Gastrocnemius medialis (tissue), 4 donors: ENCODE results near the gene CTDSP1. TPM values are rescaled to one million over a fixed set of nuclear protein-coding genes. Genes with fewer than 3 reads are reported as not detected.

Source experiments
- ATAC-seq, 2 donors: fragments of 150-250 bp; one replicate each; pipeline ENCODE4 v1.9.1; 2016
- DNase-seq, 2 donors: peaks; one replicate each; pipeline ENCODE4 v3.0.0-alpha.2; 2019
- H3K27ac ChIP-seq, 4 donors: fragments of 200-600 bp; sonication (generic); 1 replicate in 1 of 4; 2 replicates in 3 of 4; pipeline ENCODE4 v1.5.1; 2016 to 2018; ENCODE audit warnings: mild to moderate bottlenecking in 2 of 4, moderate library complexity in 1 of 4
- H3K27me3 ChIP-seq, 3 donors: fragments of 200-600 bp; sonication (generic) in 2 of 3; 1 replicate in 1 of 3; 2 replicates in 2 of 3; pipeline versions ENCODE4 v1.5.1 to v1.6.0; 2016 to 2019; ENCODE audit warnings: mild to moderate bottlenecking in 1 of 3, moderate library complexity in 1 of 3
- H3K36me3 ChIP-seq, 2 donors: fragments of 200-600 bp; sonication (generic) in 1 of 2; one replicate each; pipeline ENCODE4 v1.5.1; 2017 to 2018
- H3K4me1 ChIP-seq, 2 donors: fragments of 200-600 bp; sonication (generic) in 1 of 2; one replicate each; pipeline ENCODE4 v1.5.1; 2016 to 2017; ENCODE audit warnings: mild to moderate bottlenecking in 2 of 2
- H3K4me3 ChIP-seq, 4 donors: fragments of 200-600 bp; sonication (generic) in 3 of 4; 1 replicate in 1 of 4; 2 replicates in 3 of 4; pipeline ENCODE4 v1.5.1; 2016 to 2019; ENCODE audit warnings: mild to moderate bottlenecking in 2 of 4
- H3K9me3 ChIP-seq, 3 donors: fragments of 200-600 bp; sonication (generic) in 2 of 3; 1 replicate in 1 of 3; 2 replicates in 2 of 3; pipeline ENCODE4 v1.5.1; 2016 to 2019
- POLR2A ChIP-seq, 2 donors: fragments of 450-650 bp; IDR thresholded peaks; one replicate each; pipeline ENCODE4 v1.6.1; 2017; ENCODE audit warnings: antibody characterized with exemption in 2 of 2, mild to moderate bottlenecking in 2 of 2, moderate library complexity in 2 of 2
- in situ Hi-C, 4 donors: fragments of 200-750 bp; cut with MboI; loops; one replicate each; pipeline versions ENCODE4 v1.15.0 to v1.8.0; 2017; ENCODE audit warnings: low sequenced_read_pairs in 4 of 4
- intact Hi-C: fragments of 100-400 bp; cut with DNase I; formaldehyde crosslinking; loops from one replicate; pipeline ENCODE4 v1.15.1; 2023; ENCODE audit warnings: low total_unique reads
- total RNA-seq, 4 donors: library from RNA; depleted of rRNA; stranded (reverse); fragments of >200 nt; gene quantifications; one replicate each; pipeline versions ENCODE4 v1.1.0 to v1.2.3, GENCODE V29; 2016
- TF ChIP-seq, protein P1 (sequence below), 5 experiments: fragments of 450-650 bp in 3 of 5; fragments of 200-600 bp in 2 of 5; sonication (generic) in 2 of 5; IDR thresholded peaks in 4 of 5; conservative IDR thresholded peaks in 1 of 5; 1 replicate in 4 of 5; 2 replicates in 1 of 5; pipeline ENCODE4 v1.5.1; 2016 to 2019; ENCODE audit warnings: antibody characterized with exemption in 5 of 5, mild to moderate bottlenecking in 3 of 5, moderate library complexity in 3 of 5

The CTDSP1 gene
- total RNA-seq, 4 donors from 2014 or later: 46.7 to 77.4 (median 53.6) TPM

DNA sequence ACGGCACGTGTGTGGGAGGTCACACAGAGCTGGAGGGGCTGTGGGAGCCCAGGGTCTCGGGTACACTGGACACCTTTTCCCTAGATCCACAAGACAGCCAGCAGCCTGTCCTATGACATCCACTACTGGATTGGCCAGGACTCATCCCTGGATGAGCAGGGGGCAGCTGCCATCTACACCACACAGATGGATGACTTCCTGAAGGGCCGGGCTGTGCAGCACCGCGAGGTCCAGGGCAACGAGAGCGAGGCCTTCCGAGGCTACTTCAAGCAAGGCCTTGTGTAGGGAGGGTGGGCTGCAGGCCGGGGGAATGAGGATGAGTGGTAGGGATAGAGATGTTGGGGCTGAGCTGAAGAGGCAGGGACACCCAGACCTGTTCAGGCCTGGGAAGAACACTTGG is 25.9 kb downstream of the CTDSP1 start:
- Histone ChIP-seq H3K9me3 (no peaks in the 10 kb centered on the region), H3K4me1 (no peaks in the 10 kb centered on the region), H3K4me3 (no peak overlapping the region), H3K36me3 (no peaks in the 10 kb centered on the region), H3K27ac (no peak overlapping the region), H3K27me3 (no peaks in the 10 kb centered on the region)
- in situ Hi-C loops (no loop called here), intact Hi-C loops (no loop called here)
- no peak for DNase-seq
- no peak for ATAC-seq
- TF ChIP-seq POLR2A (IDR thresholded peaks at IDR 0.05): no peak
- TF ChIP-seq, protein P1, sequence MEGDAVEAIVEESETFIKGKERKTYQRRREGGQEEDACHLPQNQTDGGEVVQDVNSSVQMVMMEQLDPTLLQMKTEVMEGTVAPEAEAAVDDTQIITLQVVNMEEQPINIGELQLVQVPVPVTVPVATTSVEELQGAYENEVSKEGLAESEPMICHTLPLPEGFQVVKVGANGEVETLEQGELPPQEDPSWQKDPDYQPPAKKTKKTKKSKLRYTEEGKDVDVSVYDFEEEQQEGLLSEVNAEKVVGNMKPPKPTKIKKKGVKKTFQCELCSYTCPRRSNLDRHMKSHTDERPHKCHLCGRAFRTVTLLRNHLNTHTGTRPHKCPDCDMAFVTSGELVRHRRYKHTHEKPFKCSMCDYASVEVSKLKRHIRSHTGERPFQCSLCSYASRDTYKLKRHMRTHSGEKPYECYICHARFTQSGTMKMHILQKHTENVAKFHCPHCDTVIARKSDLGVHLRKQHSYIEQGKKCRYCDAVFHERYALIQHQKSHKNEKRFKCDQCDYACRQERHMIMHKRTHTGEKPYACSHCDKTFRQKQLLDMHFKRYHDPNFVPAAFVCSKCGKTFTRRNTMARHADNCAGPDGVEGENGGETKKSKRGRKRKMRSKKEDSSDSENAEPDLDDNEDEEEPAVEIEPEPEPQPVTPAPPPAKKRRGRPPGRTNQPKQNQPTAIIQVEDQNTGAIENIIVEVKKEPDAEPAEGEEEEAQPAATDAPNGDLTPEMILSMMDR (IDR thresholded peaks at IDR 0.05 in 4 of 5, conservative IDR thresholded peaks at IDR 0.05 in 1 of 5): no peak

DNA sequence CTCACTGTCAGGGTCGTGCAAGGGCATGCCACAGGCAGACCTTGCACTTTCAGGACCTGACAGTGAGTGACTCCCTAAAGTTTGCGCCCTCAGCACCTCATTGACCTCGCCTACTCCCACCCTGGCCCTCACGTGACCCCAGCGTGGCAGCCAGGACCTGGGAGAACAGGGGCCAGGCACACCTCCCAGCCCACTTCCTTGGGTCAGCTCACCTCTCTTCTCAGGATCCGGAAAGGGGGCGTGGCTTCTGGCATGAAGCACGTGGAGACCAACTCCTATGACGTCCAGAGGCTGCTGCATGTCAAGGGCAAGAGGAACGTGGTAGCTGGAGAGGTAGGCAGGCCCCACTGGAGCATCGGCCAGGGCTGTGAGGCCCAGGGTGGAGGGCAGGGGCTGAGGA is 28.1 kb downstream of the CTDSP1 start:
- in situ Hi-C loops: no loop called here

DNA sequence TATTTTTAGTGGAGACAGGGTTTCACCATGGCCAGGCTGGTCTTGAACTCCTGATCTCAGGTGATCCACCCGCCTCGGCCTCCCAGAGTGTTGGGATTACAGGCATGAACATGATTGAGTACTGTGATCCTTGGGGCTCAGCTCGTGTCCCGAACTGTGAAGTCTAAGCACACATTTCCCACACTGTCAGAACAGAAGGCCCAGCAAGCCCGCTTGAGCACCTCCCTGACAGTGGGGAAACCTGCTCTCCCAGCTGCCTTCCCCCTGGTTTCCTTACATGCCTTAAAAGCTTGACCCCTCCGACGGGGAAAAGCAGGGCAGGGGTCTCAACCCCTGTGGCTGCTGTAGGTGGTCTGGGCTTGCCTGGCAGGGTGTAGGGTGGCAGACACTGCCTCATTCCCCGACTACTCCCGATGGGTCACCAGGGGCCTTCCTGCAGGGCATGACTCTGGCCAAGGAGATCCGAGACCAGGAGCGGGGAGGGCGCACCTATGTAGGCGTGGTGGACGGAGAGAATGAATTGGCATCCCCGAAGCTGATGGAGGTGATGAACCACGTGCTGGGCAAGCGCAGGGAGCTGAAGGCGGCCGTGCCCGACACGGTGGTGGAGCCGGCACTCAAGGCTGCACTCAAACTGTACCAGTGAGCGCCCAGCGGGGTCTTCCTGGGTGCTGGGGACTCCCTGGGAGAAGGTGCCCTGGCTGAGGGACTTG is 29.3 kb downstream of the CTDSP1 start:
- H3K4me1 ChIP-seq: no peaks in the 10 kb centered on the region
- in situ Hi-C loops: no loop called here
- H3K9me3 ChIP-seq: no peaks in the 10 kb centered on the region
- DNase-seq: no peak
- H3K27ac ChIP-seq: no peak overlapping the region
- ATAC-seq: no peak
- TF ChIP-seq, protein P1 (IDR thresholded peaks at IDR 0.05 in 4 of 5, conservative IDR thresholded peaks at IDR 0.05 in 1 of 5): no peak
- TF ChIP-seq POLR2A (IDR thresholded peaks at IDR 0.05): no peak
- intact Hi-C loops: no loop called here
- H3K4me3 ChIP-seq: no peak overlapping the region
- H3K36me3 ChIP-seq: no peaks in the 10 kb centered on the region
- no peaks in the 10 kb centered on the region for H3K27me3 ChIP-seq

More for the DNA sequence above, 28.1 kb downstream of the CTDSP1 start:
- Histone ChIP-seq H3K4me3 (no peak overlapping the region), H3K27ac (no peak overlapping the region), H3K36me3 (no peaks in the 10 kb centered on the region), H3K27me3 (no peaks in the 10 kb centered on the region), H3K4me1 (no peaks in the 10 kb centered on the region), H3K9me3 (no peaks in the 10 kb centered on the region)
- DNase-seq (no peak), ATAC-seq (no peak)
- no peak for TF ChIP-seq POLR2A (IDR thresholded peaks at IDR 0.05)
- TF ChIP-seq, protein P1 (IDR thresholded peaks at IDR 0.05 in 4 of 5, conservative IDR thresholded peaks at IDR 0.05 in 1 of 5): no peak
- intact Hi-C loops: no loop called here

DNA sequence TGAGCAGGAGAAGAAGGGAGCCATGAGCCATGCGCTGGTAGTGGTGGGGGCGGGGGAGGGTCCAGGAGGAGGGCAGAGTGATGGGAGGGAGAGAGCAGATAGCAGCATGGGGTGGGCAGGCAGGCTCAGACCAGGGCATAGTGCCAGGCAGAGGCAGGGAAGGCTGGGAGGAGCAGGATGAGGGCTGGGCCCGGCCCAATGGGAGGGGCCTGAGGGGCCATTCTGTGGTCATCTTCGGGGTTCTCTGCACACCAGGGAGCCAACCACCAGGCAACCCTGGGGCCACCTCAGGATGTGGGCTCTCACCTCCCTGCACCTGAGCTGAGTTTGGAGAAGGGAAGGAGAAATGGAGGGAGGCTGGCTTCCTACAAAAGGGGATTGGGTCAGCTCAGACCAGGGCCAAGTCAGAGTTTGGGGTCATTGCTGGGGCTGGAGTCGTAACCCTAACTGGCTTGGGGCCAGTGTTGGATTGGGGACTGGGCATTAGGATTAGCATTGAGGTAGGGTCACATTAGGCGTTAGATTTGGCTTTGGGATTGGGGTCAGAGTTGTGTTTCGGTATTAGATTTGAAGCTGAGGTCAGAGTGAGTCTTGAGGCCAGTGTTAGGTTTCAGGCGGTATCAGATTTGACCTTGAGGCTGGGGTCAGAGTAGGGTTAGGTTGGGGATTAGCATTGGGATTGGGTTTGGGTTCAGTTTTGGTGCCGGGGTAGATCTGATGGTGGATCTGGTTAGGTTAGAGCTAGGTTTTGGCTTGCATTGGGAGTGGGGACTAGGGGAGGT is 30.4 kb downstream of the CTDSP1 start:
- H3K27me3 ChIP-seq: no peaks in the 10 kb centered on the region
- TF ChIP-seq, protein P1 (IDR thresholded peaks at IDR 0.05 in 4 of 5, conservative IDR thresholded peaks at IDR 0.05 in 1 of 5): no peak
- TF ChIP-seq POLR2A (IDR thresholded peaks at IDR 0.05): no peak
- no peak overlapping the region for H3K4me3 ChIP-seq
- intact Hi-C loops: no loop called here
- in situ Hi-C loops: no loop called here
- no peak overlapping the region for H3K27ac ChIP-seq
- H3K4me1 ChIP-seq: no peaks in the 10 kb centered on the region
- no peaks in the 10 kb centered on the region for H3K9me3 ChIP-seq
- no peaks in the 10 kb centered on the region for H3K36me3 ChIP-seq
- DNase-seq (no peak), ATAC-seq (no peak)
